GM12878 (cell line): ENCODE data around the gene ANKDD1A. TPM values are rescaled to one million over a fixed set of nuclear protein-coding genes. Genes with fewer than 3 reads are reported as not detected.

Experiments
- ATAC-seq: fragments of 200-7000 bp; cut with Tn5 transposase; 3 replicates; pipeline ENCODE4 v1.9.1; 2020; ENCODE audit warnings: mild to moderate bottlenecking, moderate library complexity
- BruUV-seq: library from RNA; stranded (reverse); fragments of 400-500 nt; replicated peaks from 2 replicates; lab custom pipeline; 2021; lab: Mats Ljungman, UMichigan
- CTCF ChIA-PET: fragments of 300-600 bp; sonication (Branson Sonifier 250); formaldehyde crosslinking; extraction: SDS; loops from one replicate; lab custom pipeline; 2021; ENCODE audit warnings: inconsistent platforms; lab: Yijun Ruan, JAX
- POLR2A ChIA-PET: fragments of 350-600 bp; formaldehyde crosslinking; extraction: SDS; loops from one replicate; lab custom pipeline; 2021; ENCODE audit warnings: inconsistent platforms; lab: Charles Lee
- RAD21 ChIA-PET: fragments of 300-600 bp; sonication (Branson Sonifier 250); formaldehyde crosslinking; loops from one replicate; lab custom pipeline; 2023; ENCODE audit warnings: antibody characterized with exemption; ENCODE audit not compliant: unreplicated experiment; lab: Charles Lee
- SMC1A ChIA-PET: fragments of 300-600 bp; sonication (Branson Sonifier 250); formaldehyde crosslinking; loops from one replicate; lab custom pipeline; 2023; ENCODE audit not compliant: unreplicated experiment, uncharacterized antibody; lab: Charles Lee
- DNase-seq: peaks from one replicate; pipeline ENCODE4 v3.0.0-alpha.2; 2011; ENCODE audit warnings: low read depth, low spot score
- FAIRE-seq: peaks from 3 replicates; lab custom pipeline; 2011; peaks lifted over from hg19 to GRCh38; lab: Jason Lieb, UNC
- H2AFZ ChIP-seq: 2 replicates; pipeline ENCODE4 v1.6.0; 2011; ENCODE audit warnings: low read depth, low read length, control low read depth; ENCODE audit not compliant: control insufficient read depth
- H3K27ac ChIP-seq: 2 replicates; pipeline ENCODE4 v1.5.1; 2011; ENCODE audit warnings: control low read depth; ENCODE audit not compliant: control insufficient read depth, insufficient read depth
- H3K27me3 ChIP-seq, 2 experiments: replicated peaks in 1 of 2; 2 replicates each; pipeline versions ENCODE4 v1.6.0 to v1.6.1; 2011; ENCODE audit warnings: low read length in 1 of 2; ENCODE audit not compliant: control insufficient read depth in 2 of 2, insufficient read depth in 2 of 2
- H3K36me3 ChIP-seq, 2 experiments: 2 replicates each; pipeline ENCODE4 v1.5.1; 2011; ENCODE audit warnings: low read length in 1 of 2; ENCODE audit not compliant: control insufficient read depth in 2 of 2, insufficient read depth in 2 of 2
- H3K4me1 ChIP-seq: 2 replicates; pipeline ENCODE4 v1.6.1; 2011; ENCODE audit warnings: mild to moderate bottlenecking, low read length, moderate library complexity, mixed read lengths; ENCODE audit not compliant: control insufficient read depth, insufficient read depth
- H3K4me2 ChIP-seq: 2 replicates; pipeline ENCODE4 v1.6.0; 2011; ENCODE audit warnings: control low read depth; ENCODE audit not compliant: control insufficient read depth, insufficient read depth
- H3K4me3 ChIP-seq: fragments of 200-600 bp; sonication (generic); 2 replicates; pipeline ENCODE4 v1.5.1; 2016
- H3K79me2 ChIP-seq: 2 replicates; pipeline ENCODE4 v1.6.0; 2011; ENCODE audit warnings: low read length; ENCODE audit not compliant: control insufficient read depth, insufficient read depth
- H3K9ac ChIP-seq: 2 replicates; pipeline ENCODE4 v1.8.0; 2011; ENCODE audit warnings: low read length, control low read depth, mixed read lengths; ENCODE audit not compliant: control insufficient read depth, insufficient read depth
- H3K9me3 ChIP-seq: replicated peaks from 3 replicates; pipeline ENCODE4 v1.5.1; 2011; ENCODE audit warnings: mild to moderate bottlenecking, low read length; ENCODE audit not compliant: control insufficient read depth, insufficient read depth
- H4K20me1 ChIP-seq: 2 replicates; pipeline ENCODE4 v1.6.0; 2011; ENCODE audit not compliant: control insufficient read depth, insufficient read depth
- CBX3 ChIP-seq: fragments of 200-600 bp; sonication (generic); IDR thresholded peaks from 2 replicates; pipeline ENCODE4 v1.6.1; 2016; ENCODE audit warnings: low read depth, borderline replicate concordance
- E4F1 ChIP-seq: fragments of 450-650 bp; IDR thresholded peaks from 2 replicates; pipeline ENCODE4 v1.6.1; 2018; ENCODE audit warnings: borderline replicate concordance, mild to moderate bottlenecking; ENCODE audit not compliant: partially characterized antibody
- ESRRA ChIP-seq: IDR thresholded peaks from 2 replicates; pipeline ENCODE4 v1.6.1; 2012; ENCODE audit warnings: mild to moderate bottlenecking, low read length, improper control_type of control experiment
- FOS ChIP-seq: IDR thresholded peaks from 3 replicates; pipeline ENCODE4 v1.6.1; 2011; ENCODE audit warnings: borderline replicate concordance; ENCODE audit not compliant: insufficient read length; ENCODE audit errors: extremely low read depth
- JUND ChIP-seq: IDR thresholded peaks from 2 replicates; pipeline ENCODE4 v1.6.1; 2012; ENCODE audit warnings: low read depth, mild to moderate bottlenecking, low read length, improper control_type of control experiment, moderate library complexity
- KLF5 ChIP-seq: fragments of 450-650 bp; IDR thresholded peaks from 2 replicates; pipeline ENCODE4 v1.6.1; 2014; ENCODE audit warnings: mild to moderate bottlenecking; ENCODE audit not compliant: partially characterized antibody
- MYC ChIP-seq: IDR thresholded peaks from 2 replicates; pipeline ENCODE4 v1.6.1; 2011; ENCODE audit warnings: mild to moderate bottlenecking, low read length, moderate library complexity, inconsistent platforms; ENCODE audit not compliant: insufficient read depth, insufficient replicate concordance, insufficient read length, severe bottlenecking
- NKRF ChIP-seq: fragments of 450-650 bp; conservative IDR thresholded peaks from 2 replicates; pipeline ENCODE4 v1.6.1; 2017; ENCODE audit warnings: mild to moderate bottlenecking, moderate library complexity
- PAX5 ChIP-seq: IDR thresholded peaks from 2 replicates; pipeline ENCODE4 v1.6.1; 2011; ENCODE audit warnings: low read depth, low read length, borderline replicate concordance
- PML ChIP-seq: IDR thresholded peaks from 2 replicates; pipeline ENCODE4 v1.6.1; 2012; ENCODE audit warnings: low read length, inconsistent platforms
- POLR2A ChIP-seq: IDR thresholded peaks from 2 replicates; pipeline ENCODE4 v1.6.1; 2011; ENCODE audit warnings: low read depth, mild to moderate bottlenecking, low read length
- SIX5 ChIP-seq: IDR thresholded peaks from 2 replicates; pipeline ENCODE4 v1.6.1; 2011; ENCODE audit warnings: mild to moderate bottlenecking, low read depth, low read length, moderate library complexity; ENCODE audit not compliant: severe bottlenecking
- SRF ChIP-seq, 2 experiments: IDR thresholded peaks; 2 replicates each; pipeline ENCODE4 v1.6.1; 2011; ENCODE audit warnings: low read depth in 2 of 2, low read length in 2 of 2, mild to moderate bottlenecking in 1 of 2, moderate library complexity in 1 of 2
- STAT3 ChIP-seq: IDR thresholded peaks from 2 replicates; pipeline ENCODE4 v1.6.1; 2011; ENCODE audit warnings: low read depth, low read length, improper control_type of control experiment
- ZNF384 ChIP-seq: IDR thresholded peaks from 2 replicates; pipeline ENCODE4 v1.6.1; 2012; ENCODE audit warnings: low read depth, mild to moderate bottlenecking, low read length, improper control_type of control experiment, borderline replicate concordance
- WGBS: methylation state at CpG from one replicate; pipeline ENCODE4 v1.1.6; 2016; ENCODE audit warnings: low lambda C conversion rate; ENCODE audit not compliant: insufficient replicate concordance, insufficient coverage; ENCODE audit errors: missing lambda C conversion rate; 5-methylcytosine and 5-hydroxymethylcytosine counted together
- in situ Hi-C: fragments of 300-500 bp; cut with MboI; formaldehyde crosslinking; loops from 9 replicates; pipeline ENCODE4 v1.14.3; 2018; ENCODE audit warnings: mixed read lengths
- intact Hi-C: fragments of 100-400 bp; cut with micrococcal nuclease; formaldehyde crosslinking; loops from one replicate; pipeline ENCODE4 v1.14.2; 2022; ENCODE audit not compliant: unreplicated experiment
- polyA plus RNA-seq, 11 experiments: library from polyadenylated mRNA; depleted of rRNA in 4 of 11; unstranded in 6 of 11; stranded (reverse) in 5 of 11; fragments of >200 nt; fragmentation: Nextera tagmentation in 4 of 11; fragmentation: Illumina TruSeq in 1 of 11; extraction: Ambion mirVana in 4 of 11; extraction: Trizol in 1 of 11; gene quantifications; 1 replicate in 1 of 11; 2 replicates in 10 of 11; pipeline versions ENCODE4 v1.2.1 to v1.2.3, GENCODE V29; 2011 to 2016; ENCODE audit warnings: inconsistent platforms in 2 of 11, missing spikeins in 2 of 11, low read depth in 1 of 11
- total RNA-seq, 4 experiments: library from RNA; depleted of rRNA in 3 of 4; stranded (reverse); fragments of >200 nt in 3 of 4; fragmentation: Illumina TruSeq in 1 of 4; extraction: Trizol in 1 of 4; gene quantifications; 2 replicates each; pipeline versions ENCODE4 v1.2.1 to v1.2.3, GENCODE V29; 2013 to 2021
- TF ChIP-seq, protein P1 (sequence below): IDR thresholded peaks from 2 replicates; pipeline ENCODE4 v1.6.1; 2012; ENCODE audit warnings: low read depth, low read length, improper control_type of control experiment

The ANKDD1A gene
- total and polyA plus RNA-seq, 10 of the 15 experiments (the other 5 are each of a cell fraction or from before 2014, with no cell fraction given) = 1.5 to 6.6 (median 4.1) TPM

- no peak overlapping the region for H3K9ac ChIP-seq
- ChIA-PET POLR2A (interaction anchor here (0.6 kb wide), 1 partner anchor 156 kb away, joined by 4 read pairs; no protein-coding TSS in a partner anchor), CTCF (no interaction called here), RAD21 (no interaction called here), SMC1A (interaction anchor here (0.5 to 0.6 kb wide), 2 partner anchors 74 to 156 kb away, joined by 3 read pairs; no protein-coding TSS in a partner anchor)
- H3K4me1 ChIP-seq = no peaks in the 10 kb centered on the region
- no peak overlapping the region for H3K4me3 ChIP-seq
- no TSS peak for BruUV-seq
- no peak overlapping the region for H3K27ac ChIP-seq
- intact Hi-C loops = no loop called here
- H3K27me3 ChIP-seq = no peaks in the 10 kb centered on the region
- no peak for ATAC-seq
- in situ Hi-C loops = no loop called here
- no peaks in the 10 kb centered on the region for H4K20me1 ChIP-seq
- no peaks in the 10 kb centered on the region for H3K36me3 ChIP-seq
- H3K4me2 ChIP-seq = no peak overlapping the region
- H3K9me3 ChIP-seq = no peaks in the 10 kb centered on the region
- DNase-seq = no peak
- no peak for FAIRE-seq
- H3K79me2 ChIP-seq = no peaks in the 10 kb centered on the region
- TF ChIP-seq SIX5 = no peak
- TF ChIP-seq STAT3 = no peak
- no peak for TF ChIP-seq NKRF
- no peak for TF ChIP-seq PAX5
- TF ChIP-seq ESRRA = no peak
- no peak for TF ChIP-seq POLR2A
- TF ChIP-seq E4F1 = no peak
- no peak for TF ChIP-seq MYC
- no peak for TF ChIP-seq KLF5
- no peak for TF ChIP-seq PML
- TF ChIP-seq CBX3 = no peak
- TF ChIP-seq ZNF384 = no peak
- TF ChIP-seq, protein P1, sequence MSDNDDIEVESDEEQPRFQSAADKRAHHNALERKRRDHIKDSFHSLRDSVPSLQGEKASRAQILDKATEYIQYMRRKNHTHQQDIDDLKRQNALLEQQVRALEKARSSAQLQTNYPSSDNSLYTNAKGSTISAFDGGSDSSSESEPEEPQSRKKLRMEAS = no peak
- no peak for TF ChIP-seq JUND
- no peak for TF ChIP-seq FOS
- TF ChIP-seq SRF (IDR thresholded peaks at IDR 0.05; ENCODE audit: low read depth in 2 of 2, low read length in 2 of 2) = no peak
- 80% methylated on average over 9 of the region's 9 CpGs for WGBS
- no peak overlapping the region for H2AFZ ChIP-seq
Observed at GRCh38 chr15:64948916-64949315, 37.2 kb downstream of the ANKDD1A start.
